CD14-positive monocyte (primary cell): ENCODE measurements around the gene C8G. TPM values are rescaled to one million over a fixed set of nuclear protein-coding genes. Genes with fewer than 3 reads are reported as not detected.

Experiments
- DNase-seq, 3 donors: peaks; one replicate each; pipeline ENCODE4 v3.0.0-alpha.2; 2011 to 2022
- H2AFZ ChIP-seq: 2 replicates; pipeline ENCODE4 v1.6.0; 2012; ENCODE audit warnings: mild to moderate bottlenecking, low read depth, low read length, inconsistent platforms; ENCODE audit not compliant: insufficient read depth, poor library complexity, severe bottlenecking
- H3K27ac ChIP-seq, 2 donors: 1 replicate in 1 of 2; 2 replicates in 1 of 2; pipeline ENCODE4 v1.5.1; 2012 to 2013; ENCODE audit warnings: low read length in 2 of 2, control low read depth in 1 of 2, inconsistent platforms in 1 of 2, low read depth in 1 of 2, mild to moderate bottlenecking in 1 of 2
- H3K27me3 ChIP-seq, 2 donors: one replicate each; pipeline versions ENCODE4 v1.6.0 to v1.6.1; 2011 to 2013; ENCODE audit warnings: low read length in 2 of 2; ENCODE audit not compliant: control insufficient read depth in 2 of 2, insufficient read depth in 2 of 2
- H3K36me3 ChIP-seq, 2 donors: replicated peaks in 1 of 2; 1 replicate in 1 of 2; 2 replicates in 1 of 2; pipeline versions ENCODE4 v1.5.1 to v1.6.1; 2012 to 2013; ENCODE audit warnings: low read length in 2 of 2, control low read depth in 1 of 2, inconsistent platforms in 1 of 2, mild to moderate bottlenecking in 1 of 2; ENCODE audit not compliant: insufficient read depth in 2 of 2, control insufficient read depth in 1 of 2
- H3K4me1 ChIP-seq, 2 donors: 1 replicate in 1 of 2; 2 replicates in 1 of 2; pipeline versions ENCODE4 v1.5.1 to v1.6.1; 2012 to 2013; ENCODE audit warnings: low read length in 2 of 2, control low read depth in 1 of 2, inconsistent platforms in 1 of 2, mild to moderate bottlenecking in 1 of 2, moderate library complexity in 1 of 2; ENCODE audit not compliant: insufficient read depth in 2 of 2, control insufficient read depth in 1 of 2
- H3K4me2 ChIP-seq: replicated peaks from 2 replicates; pipeline ENCODE3; 2012; ENCODE audit warnings: low read length, moderate library complexity, mild to moderate bottlenecking; ENCODE audit not compliant: poor library complexity, severe bottlenecking; ENCODE audit errors: extremely low read depth
- H3K4me3 ChIP-seq, 3 experiments: fragments of 200-600 bp in 1 of 3; sonication (generic) in 1 of 3; replicated peaks in 1 of 3; 1 replicate in 2 of 3; 2 replicates in 1 of 3; pipeline ENCODE4 v1.5.1; 2011 to 2013; ENCODE audit warnings: low read length in 3 of 3, mild to moderate bottlenecking in 3 of 3, control low read depth in 2 of 3, low read depth in 2 of 3, inconsistent platforms in 1 of 3, moderate library complexity in 1 of 3
- H3K79me2 ChIP-seq: 2 replicates; pipeline ENCODE4 v1.6.0; 2012; ENCODE audit warnings: mild to moderate bottlenecking, control low read depth, inconsistent platforms, low read length, moderate library complexity; ENCODE audit not compliant: insufficient read depth
- H3K9ac ChIP-seq: 2 replicates; pipeline ENCODE4 v1.6.0; 2017; ENCODE audit warnings: low read length, mild to moderate bottlenecking; ENCODE audit not compliant: insufficient read depth, poor library complexity, severe bottlenecking
- H3K9me3 ChIP-seq, 2 donors: replicated peaks in 1 of 2; 1 replicate in 1 of 2; 2 replicates in 1 of 2; pipeline versions ENCODE4 v1.5.1 to v1.6.1; 2012 to 2013; ENCODE audit warnings: low read length in 2 of 2, control low read depth in 1 of 2; ENCODE audit not compliant: control insufficient read depth in 1 of 2, insufficient read depth in 1 of 2
- H4K20me1 ChIP-seq: 2 replicates; pipeline ENCODE4 v1.6.0; 2012; ENCODE audit warnings: mild to moderate bottlenecking, low read length, control low read depth, moderate library complexity; ENCODE audit not compliant: insufficient read depth
- H3K27ac Mint-ChIP-seq, 7 donors: one replicate each; pipeline ENCODE4 v1.8.0; 2020; ENCODE audit warnings: mild to moderate bottlenecking in 7 of 7, mixed read lengths in 7 of 7, moderate library complexity in 6 of 7, inconsistent platforms in 2 of 7
- H3K27me3 Mint-ChIP-seq, 3 donors: one replicate each; pipeline ENCODE4 v1.8.0; 2021 to 2022; ENCODE audit warnings: low read depth in 3 of 3, mild to moderate bottlenecking in 3 of 3, mixed read lengths in 3 of 3, moderate library complexity in 3 of 3, inconsistent platforms in 1 of 3
- H3K36me3 Mint-ChIP-seq, 2 donors: one replicate each; pipeline ENCODE4 v1.8.0; 2020; ENCODE audit warnings: mixed read lengths in 2 of 2, inconsistent platforms in 1 of 2, mild to moderate bottlenecking in 1 of 2
- H3K4me1 Mint-ChIP-seq: one replicate; pipeline ENCODE4 v1.8.0; 2020; ENCODE audit warnings: mild to moderate bottlenecking, mixed read lengths
- H3K4me3 Mint-ChIP-seq, 2 donors: one replicate each; pipeline ENCODE4 v1.8.0; 2020; ENCODE audit warnings: mild to moderate bottlenecking in 2 of 2, mixed read lengths in 2 of 2, moderate library complexity in 1 of 2
- H3K9me3 Mint-ChIP-seq, 7 donors: one replicate each; pipeline ENCODE4 v1.8.0; 2020 to 2022; ENCODE audit warnings: mixed read lengths in 7 of 7, mild to moderate bottlenecking in 6 of 7, moderate library complexity in 6 of 7, inconsistent platforms in 2 of 7
- WGBS: methylation state at CpG from one replicate; pipeline ENCODE4 v1.1.5; 2013; ENCODE audit warnings: missing lambda C conversion rate; ENCODE audit not compliant: insufficient coverage; 5-methylcytosine and 5-hydroxymethylcytosine counted together
- intact Hi-C, 2 donors: fragments of 100-400 bp; cut with micrococcal nuclease; formaldehyde crosslinking; loops; one replicate each; pipeline versions ENCODE4 v1.15.0 to v1.15.1; 2023
- polyA plus RNA-seq, 3 donors: library from polyadenylated mRNA; depleted of rRNA in 1 of 3; unstranded in 2 of 3; stranded (reverse) in 1 of 3; fragments of 300-500 nt in 2 of 3; fragments of >200 nt in 1 of 3; fragmentation: Illumina TruSeq in 2 of 3; gene quantifications; 1 replicate in 2 of 3; 2 replicates in 1 of 3; pipeline ENCODE4 v1.2.3, GENCODE V29; 2012 to 2021
- TF ChIP-seq, protein P1 (sequence below): fragments of 200-600 bp; IDR thresholded peaks from one replicate; pipeline ENCODE4 v1.8.0; 2022; ENCODE audit warnings: antibody characterized with exemption, mild to moderate bottlenecking

C8G gene
- polyA plus RNA-seq, 3 donors, result 0.55 to 0.72 TPM; not detected in 1

DNA sequence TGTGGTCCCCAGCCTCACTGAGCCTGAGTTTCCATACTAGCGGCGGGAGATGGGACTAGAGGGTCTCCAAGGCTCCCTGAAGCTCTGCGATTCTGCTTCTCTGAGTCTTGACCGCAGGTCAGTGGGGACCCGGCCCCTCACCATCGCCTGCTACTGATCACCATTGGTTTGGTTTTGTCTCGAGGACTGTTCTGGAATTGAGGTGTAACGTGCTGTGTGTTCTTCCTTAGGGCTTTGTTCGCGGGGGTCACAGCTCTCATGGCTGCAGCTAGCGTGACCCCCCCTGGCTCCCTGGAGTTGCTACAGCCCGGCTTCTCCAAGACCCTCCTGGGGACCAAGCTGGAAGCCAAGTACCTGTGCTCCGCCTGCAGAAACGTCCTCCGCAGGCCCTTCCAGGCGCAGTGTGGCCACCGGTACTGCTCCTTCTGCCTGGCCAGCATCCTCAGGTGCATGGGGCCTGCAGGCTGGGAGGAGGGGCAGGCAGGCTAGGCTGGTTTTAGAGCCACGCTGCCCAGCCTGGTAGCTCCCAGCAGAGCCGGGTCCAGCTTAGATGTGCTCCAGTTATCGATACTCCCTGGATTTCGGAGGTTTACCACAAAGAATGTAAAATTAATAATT is 46.5 kb upstream of the C8G start:
- Histone ChIP-seq H3K4me2 (no peak overlapping the region), H3K9me3 (no peaks in the 10 kb centered on the region), H4K20me1 (peaks cover 18% of the 10 kb centered on the region), H3K9ac (no peak overlapping the region), H3K4me1 (no peaks in the 10 kb centered on the region), H2AFZ (no peak overlapping the region), H3K4me3 (no peak overlapping the region), H3K27me3 (no peaks in the 10 kb centered on the region), H3K27ac (no peak overlapping the region), H3K79me2 (peaks cover 33% of the 10 kb centered on the region), H3K36me3 (peaks cover 30 to 69% of the 10 kb centered on the region in 2 donors)
- Mint-ChIP-seq H3K4me3 (no peak overlapping the region), H3K4me1 (peaks cover 2% of the 10 kb centered on the region), H3K9me3 (no peaks in the 10 kb centered on the region), H3K36me3 (peaks cover 37 to 61% of the 10 kb centered on the region in 2 donors), H3K27me3 (peaks cover 0 to under 1% (median 0%) of the 10 kb centered on the region in 3 donors), H3K27ac (peak overlapping the region in 1 of 7 donors; percentile 54)
- WGBS, result 98% methylated on average over 18 of the region's 21 CpGs
- intact Hi-C loops, result no loop called here
- TF ChIP-seq, protein P1, sequence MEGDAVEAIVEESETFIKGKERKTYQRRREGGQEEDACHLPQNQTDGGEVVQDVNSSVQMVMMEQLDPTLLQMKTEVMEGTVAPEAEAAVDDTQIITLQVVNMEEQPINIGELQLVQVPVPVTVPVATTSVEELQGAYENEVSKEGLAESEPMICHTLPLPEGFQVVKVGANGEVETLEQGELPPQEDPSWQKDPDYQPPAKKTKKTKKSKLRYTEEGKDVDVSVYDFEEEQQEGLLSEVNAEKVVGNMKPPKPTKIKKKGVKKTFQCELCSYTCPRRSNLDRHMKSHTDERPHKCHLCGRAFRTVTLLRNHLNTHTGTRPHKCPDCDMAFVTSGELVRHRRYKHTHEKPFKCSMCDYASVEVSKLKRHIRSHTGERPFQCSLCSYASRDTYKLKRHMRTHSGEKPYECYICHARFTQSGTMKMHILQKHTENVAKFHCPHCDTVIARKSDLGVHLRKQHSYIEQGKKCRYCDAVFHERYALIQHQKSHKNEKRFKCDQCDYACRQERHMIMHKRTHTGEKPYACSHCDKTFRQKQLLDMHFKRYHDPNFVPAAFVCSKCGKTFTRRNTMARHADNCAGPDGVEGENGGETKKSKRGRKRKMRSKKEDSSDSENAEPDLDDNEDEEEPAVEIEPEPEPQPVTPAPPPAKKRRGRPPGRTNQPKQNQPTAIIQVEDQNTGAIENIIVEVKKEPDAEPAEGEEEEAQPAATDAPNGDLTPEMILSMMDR, result no peak
- DNase-seq, result no peak

GRCh38 chr9:136899196-136899595 is 45.8 kb upstream of the C8G start:
- peaks cover 36 to 63% of the 10 kb centered on the region in 2 donors for H3K36me3 Mint-ChIP-seq
- Histone ChIP-seq H3K9me3 (no peaks in the 10 kb centered on the region), H3K27me3 (no peaks in the 10 kb centered on the region), H3K4me3 (no peak overlapping the region), H3K9ac (no peak overlapping the region), H3K27ac (no peak overlapping the region), H3K36me3 (peaks cover 30 to 70% of the 10 kb centered on the region in 2 donors), H4K20me1 (peaks cover 18% of the 10 kb centered on the region), H3K4me1 (no peaks in the 10 kb centered on the region), H3K4me2 (no peak overlapping the region), H2AFZ (no peak overlapping the region), H3K79me2 (peaks cover 27% of the 10 kb centered on the region)
- H3K4me3 Mint-ChIP-seq, result no peak overlapping the region
- intact Hi-C loops, result no loop called here
- H3K9me3 Mint-ChIP-seq, result no peaks in the 10 kb centered on the region
- H3K27me3 Mint-ChIP-seq, result no peaks in the 10 kb centered on the region
- H3K4me1 Mint-ChIP-seq, result peaks cover 2% of the 10 kb centered on the region
- TF ChIP-seq, protein P1, result no peak
- 95% methylated on average over 9 of the region's 9 CpGs for WGBS
- no peak for DNase-seq
- no peak overlapping the region for H3K27ac Mint-ChIP-seq
